GM12891 (cell line): ENCODE measurements around the gene RFX2.

Experiments
- PAX5 ChIP-seq: IDR thresholded peaks from 2 replicates; pipeline ENCODE4 v1.6.1; 2011; ENCODE audit warnings: low read length, moderate library complexity, mild to moderate bottlenecking; ENCODE audit not compliant: insufficient read depth, severe bottlenecking
- POLR2A ChIP-seq: IDR thresholded peaks from 2 replicates; pipeline ENCODE4 v1.6.1; 2011; ENCODE audit warnings: low read depth, low read length, control low read depth
- POLR2AphosphoS5 ChIP-seq: IDR thresholded peaks from 2 replicates; pipeline ENCODE4 v1.6.1; 2011; ENCODE audit warnings: low read depth, low read length, control low read depth
- SPI1 ChIP-seq: IDR thresholded peaks from 2 replicates; pipeline ENCODE4 v1.6.1; 2011; ENCODE audit warnings: low read depth, low read length, control low read depth
- TAF1 ChIP-seq: IDR thresholded peaks from 2 replicates; pipeline ENCODE4 v1.6.1; 2011; ENCODE audit warnings: low read depth, low read length, control low read depth

GRCh38 chr19:6109947-6110346, 353 bp downstream of the RFX2 start:
- TF ChIP-seq POLR2A (no peak), SPI1 (no peak), TAF1 (no peak), POLR2AphosphoS5 (no peak), PAX5 (no peak)
